Fibroblast of skin of abdomen (primary cell): ENCODE results near the gene PPFIBP1.
"Not testable (repeated sequence)": the region's sequence is repeated elsewhere in the genome, so short reads cannot be mapped to it uniquely, and the experiment has no call there.

ENCODE experiments used
- DNase-seq: peaks from one replicate; pipeline ENCODE4 v3.0.0-alpha.2; 2013

PPFIBP1 gene

GRCh38 chr12:27593266-27593665 is 69.3 kb downstream of the PPFIBP1 start:
- DNase-seq: no peak

GRCh38 chr12:27595231-27595642 is 71.2 kb downstream of the PPFIBP1 start:
- DNase-seq: peak; percentile 90

GRCh38 chr12:27598866-27599265 is 74.9 kb downstream of the PPFIBP1 start:
- not testable (repeated sequence) for DNase-seq

- DNase-seq: not testable (repeated sequence)
Observed at GRCh38 chr12:27601056-27601828, 77.2 kb downstream of the PPFIBP1 start.

- DNase-seq: no peak
Observed at GRCh38 chr12:27602516-27602915, 78.5 kb downstream of the PPFIBP1 start.

GRCh38 chr12:27604431-27604830 is 80.4 kb downstream of the PPFIBP1 start:
- no peak for DNase-seq

- no peak for DNase-seq
Observed at GRCh38 chr12:27606986-27607385, 83.0 kb downstream of the PPFIBP1 start.

GRCh38 chr12:27607591-27607990 is 83.6 kb downstream of the PPFIBP1 start:
- no peak for DNase-seq

- DNase-seq: no peak
Observed at GRCh38 chr12:27608890-27609289, 84.9 kb downstream of the PPFIBP1 start.

- DNase-seq: peak; percentile 74
Observed at GRCh38 chr12:27610374-27610773, 86.4 kb downstream of the PPFIBP1 start.

- DNase-seq: no peak
Observed at GRCh38 chr12:27614386-27614785, 90.4 kb downstream of the PPFIBP1 start.

- DNase-seq: no peak
Observed at GRCh38 chr12:27614866-27615265, 90.9 kb downstream of the PPFIBP1 start.

- peak; percentile 74 for DNase-seq
Observed at GRCh38 chr12:27615331-27615891, 91.4 kb downstream of the PPFIBP1 start.

GRCh38 chr12:27616356-27617142 is 92.5 kb downstream of the PPFIBP1 start:
- DNase-seq: no peak

- no peak for DNase-seq
Observed at GRCh38 chr12:27618836-27619235, 94.8 kb downstream of the PPFIBP1 start.

GRCh38 chr12:27619308-27619707 is 95.3 kb downstream of the PPFIBP1 start:
- peak; percentile 93 for DNase-seq

GRCh38 chr12:27620121-27620520 is 96.1 kb downstream of the PPFIBP1 start:
- no peak for DNase-seq

- no peak for DNase-seq
Observed at GRCh38 chr12:27622436-27623195, 98.6 kb downstream of the PPFIBP1 start.

- no peak for DNase-seq
Observed at GRCh38 chr12:27623645-27624044, 99.6 kb downstream of the PPFIBP1 start.

- DNase-seq: no peak
Observed at GRCh38 chr12:27624586-27624985, 100.6 kb downstream of the PPFIBP1 start.

- peak; percentile 77 for DNase-seq
Observed at GRCh38 chr12:27627123-27627852, 103.3 kb downstream of the PPFIBP1 start.
